Measurements from ENCODE around the gene KPRP.

KPRP gene

GRCh38 chr1:152753586-152753985 is 4.2 kb upstream of the KPRP start:
- no peaks in the 10 kb centered on the region for H3K9me3 ChIP-seq (ENCODE audit: low read length)
- no peaks in the 10 kb centered on the region for H3K36me3 ChIP-seq (ENCODE audit: insufficient read depth, low read length)
- no peaks in the 10 kb centered on the region for H3K4me1 ChIP-seq (ENCODE audit: insufficient read depth, low read length)
- H3K4me3 ChIP-seq (ENCODE audit: low read length), result no peak overlapping the region
- H3K27me3 ChIP-seq (ENCODE audit: insufficient read depth, low read length), result no peaks in the 10 kb centered on the region
- H2AFZ ChIP-seq (ENCODE audit: low read depth, low read length), result no peak overlapping the region

GRCh38 chr1:152756872-152757271 is 953 bp upstream of the KPRP start:
- Histone ChIP-seq H3K27me3 (ENCODE audit: insufficient read depth, low read length) (peaks cover 3% of the 10 kb centered on the region), H2AFZ (ENCODE audit: low read depth, low read length) (no peak overlapping the region), H3K9me3 (ENCODE audit: low read length) (no peaks in the 10 kb centered on the region), H3K4me3 (ENCODE audit: low read length) (no peak overlapping the region), H3K4me1 (ENCODE audit: insufficient read depth, low read length) (no peaks in the 10 kb centered on the region), H3K36me3 (ENCODE audit: insufficient read depth, low read length) (no peaks in the 10 kb centered on the region)

- Histone ChIP-seq H3K36me3 (ENCODE audit: insufficient read depth, low read length) (no peaks in the 10 kb centered on the region), H3K4me1 (ENCODE audit: insufficient read depth, low read length) (no peaks in the 10 kb centered on the region), H2AFZ (ENCODE audit: low read depth, low read length) (no peak overlapping the region), H3K27me3 (ENCODE audit: insufficient read depth, low read length) (peaks cover 3% of the 10 kb centered on the region), H3K9me3 (ENCODE audit: low read length) (no peaks in the 10 kb centered on the region), H3K4me3 (ENCODE audit: low read length) (no peak overlapping the region)
Measured at GRCh38 chr1:152758636-152759035, 811 bp downstream of the KPRP start.

- Histone ChIP-seq H3K4me3 (ENCODE audit: low read length) (no peak overlapping the region), H3K27me3 (ENCODE audit: insufficient read depth, low read length) (peaks cover 3% of the 10 kb centered on the region), H3K9me3 (ENCODE audit: low read length) (no peaks in the 10 kb centered on the region), H3K4me1 (ENCODE audit: insufficient read depth, low read length) (no peaks in the 10 kb centered on the region), H3K36me3 (ENCODE audit: insufficient read depth, low read length) (no peaks in the 10 kb centered on the region), H2AFZ (ENCODE audit: low read depth, low read length) (no peak overlapping the region)
Measured at GRCh38 chr1:152759453-152760173, 1.8 kb downstream of the KPRP start.

- Histone ChIP-seq H3K9me3 (ENCODE audit: low read length) (no peaks in the 10 kb centered on the region), H3K4me3 (ENCODE audit: low read length) (no peak overlapping the region), H2AFZ (ENCODE audit: low read depth, low read length) (no peak overlapping the region), H3K36me3 (ENCODE audit: insufficient read depth, low read length) (no peaks in the 10 kb centered on the region), H3K4me1 (ENCODE audit: insufficient read depth, low read length) (no peaks in the 10 kb centered on the region), H3K27me3 (ENCODE audit: insufficient read depth, low read length) (peaks cover 3% of the 10 kb centered on the region)
Measured at GRCh38 chr1:152760551-152761190, 2.8 kb downstream of the KPRP start.

GRCh38 chr1:152761609-152762213 is 3.9 kb downstream of the KPRP start:
- H3K4me1 ChIP-seq (ENCODE audit: insufficient read depth, low read length), result no peaks in the 10 kb centered on the region
- H3K36me3 ChIP-seq (ENCODE audit: insufficient read depth, low read length), result no peaks in the 10 kb centered on the region
- peaks cover 3% of the 10 kb centered on the region for H3K27me3 ChIP-seq (ENCODE audit: insufficient read depth, low read length)
- no peak overlapping the region for H2AFZ ChIP-seq (ENCODE audit: low read depth, low read length)
- no peak overlapping the region for H3K4me3 ChIP-seq (ENCODE audit: low read length)
- no peaks in the 10 kb centered on the region for H3K9me3 ChIP-seq (ENCODE audit: low read length)

- no peaks in the 10 kb centered on the region for H3K4me1 ChIP-seq (ENCODE audit: insufficient read depth, low read length)
- H3K9me3 ChIP-seq (ENCODE audit: low read length), result no peaks in the 10 kb centered on the region
- H3K4me3 ChIP-seq (ENCODE audit: low read length), result no peak overlapping the region
- H3K27me3 ChIP-seq (ENCODE audit: insufficient read depth, low read length), result no peaks in the 10 kb centered on the region
- no peak overlapping the region for H2AFZ ChIP-seq (ENCODE audit: low read depth, low read length)
- H3K36me3 ChIP-seq (ENCODE audit: insufficient read depth, low read length), result no peaks in the 10 kb centered on the region
Measured at GRCh38 chr1:152768847-152769533, 11.2 kb downstream of the KPRP start.

- Histone ChIP-seq H3K36me3 (ENCODE audit: insufficient read depth, low read length) (no peaks in the 10 kb centered on the region), H3K4me3 (ENCODE audit: low read length) (no peak overlapping the region), H3K4me1 (ENCODE audit: insufficient read depth, low read length) (no peaks in the 10 kb centered on the region), H3K9me3 (ENCODE audit: low read length) (no peaks in the 10 kb centered on the region), H2AFZ (ENCODE audit: low read depth, low read length) (no peak overlapping the region), H3K27me3 (ENCODE audit: insufficient read depth, low read length) (no peaks in the 10 kb centered on the region)
Measured at GRCh38 chr1:152770411-152770810, 12.6 kb downstream of the KPRP start.

- no peak within 1 kb of the TSS for H3K4me3 ChIP-seq (ENCODE audit: low read length)
- H3K36me3 ChIP-seq (ENCODE audit: insufficient read depth, low read length), result no peaks in the 10 kb centered on the region
- no peak within 1 kb of the TSS for H2AFZ ChIP-seq (ENCODE audit: low read depth, low read length)
- H3K4me1 ChIP-seq (ENCODE audit: insufficient read depth, low read length), result no peaks in the 10 kb centered on the region
- H3K9me3 ChIP-seq (ENCODE audit: low read length), result no peaks in the 10 kb centered on the region
- H3K27me3 ChIP-seq (ENCODE audit: insufficient read depth, low read length), result peaks cover 3% of the 10 kb centered on the region
Measured at GRCh38 chr1:152774875-152775274, 17.1 kb downstream of the KPRP start, which contains the start of gene LCE1F. TSS of gene LCE1F (plus strand) at chr1:152775140. CDS start at chr1:152776372, 1,232 bp downstream.

GRCh38 chr1:152776361-152776760 is 18.5 kb downstream of the KPRP start:
- H3K36me3 ChIP-seq (ENCODE audit: insufficient read depth, low read length), result no peaks in the 10 kb centered on the region
- H2AFZ ChIP-seq (ENCODE audit: low read depth, low read length), result no peak overlapping the region
- peaks cover 3% of the 10 kb centered on the region for H3K27me3 ChIP-seq (ENCODE audit: insufficient read depth, low read length)
- H3K4me3 ChIP-seq (ENCODE audit: low read length), result no peak overlapping the region
- no peaks in the 10 kb centered on the region for H3K9me3 ChIP-seq (ENCODE audit: low read length)
- H3K4me1 ChIP-seq (ENCODE audit: insufficient read depth, low read length), result no peaks in the 10 kb centered on the region

GRCh38 chr1:152777510-152778137 is 19.8 kb downstream of the KPRP start:
- no peaks in the 10 kb centered on the region for H3K36me3 ChIP-seq (ENCODE audit: insufficient read depth, low read length)
- peaks cover 3% of the 10 kb centered on the region for H3K27me3 ChIP-seq (ENCODE audit: insufficient read depth, low read length)
- H3K9me3 ChIP-seq (ENCODE audit: low read length), result no peaks in the 10 kb centered on the region
- H3K4me3 ChIP-seq (ENCODE audit: low read length), result no peak overlapping the region
- H2AFZ ChIP-seq (ENCODE audit: low read depth, low read length), result no peak overlapping the region
- H3K4me1 ChIP-seq (ENCODE audit: insufficient read depth, low read length), result no peaks in the 10 kb centered on the region

- Histone ChIP-seq H2AFZ (ENCODE audit: low read depth, low read length) (no peak overlapping the region), H3K27me3 (ENCODE audit: insufficient read depth, low read length) (peaks cover 3% of the 10 kb centered on the region), H3K4me1 (ENCODE audit: insufficient read depth, low read length) (no peaks in the 10 kb centered on the region), H3K36me3 (ENCODE audit: insufficient read depth, low read length) (no peaks in the 10 kb centered on the region), H3K4me3 (ENCODE audit: low read length) (no peak overlapping the region), H3K9me3 (ENCODE audit: low read length) (no peaks in the 10 kb centered on the region)
Measured at GRCh38 chr1:152783095-152783494, 25.3 kb downstream of the KPRP start.

GRCh38 chr1:152786077-152786476 is 28.3 kb downstream of the KPRP start, which contains the start of gene LCE1E:
TSS of gene LCE1E (plus strand) at chr1:152786257. CDS start at chr1:152787300, 1,043 bp downstream.
- Histone ChIP-seq H3K9me3 (ENCODE audit: low read length) (no peaks in the 10 kb centered on the region), H3K27me3 (ENCODE audit: insufficient read depth, low read length) (no peaks in the 10 kb centered on the region), H3K36me3 (ENCODE audit: insufficient read depth, low read length) (no peaks in the 10 kb centered on the region)

More at GRCh38 chr1:152786077-152786476, 28.3 kb downstream of the KPRP start, which contains the start of gene LCE1E:
- Histone ChIP-seq H3K4me3 (ENCODE audit: low read length) (no peak within 1 kb of the TSS), H2AFZ (ENCODE audit: low read depth, low read length) (no peak within 1 kb of the TSS), H3K4me1 (ENCODE audit: insufficient read depth, low read length) (no peaks in the 10 kb centered on the region)

Measured in neuron (in vitro differentiated cells).